Measurements from ENCODE around the gene HPS6. TPM values are rescaled to one million over a fixed set of nuclear protein-coding genes. Genes with fewer than 3 reads are reported as not detected.

The HPS6 gene
- polyA plus RNA-seq, 2 of the 4 experiments (the other 2 are of a cell fraction), result 5.6 to 15.3 TPM

DNA sequence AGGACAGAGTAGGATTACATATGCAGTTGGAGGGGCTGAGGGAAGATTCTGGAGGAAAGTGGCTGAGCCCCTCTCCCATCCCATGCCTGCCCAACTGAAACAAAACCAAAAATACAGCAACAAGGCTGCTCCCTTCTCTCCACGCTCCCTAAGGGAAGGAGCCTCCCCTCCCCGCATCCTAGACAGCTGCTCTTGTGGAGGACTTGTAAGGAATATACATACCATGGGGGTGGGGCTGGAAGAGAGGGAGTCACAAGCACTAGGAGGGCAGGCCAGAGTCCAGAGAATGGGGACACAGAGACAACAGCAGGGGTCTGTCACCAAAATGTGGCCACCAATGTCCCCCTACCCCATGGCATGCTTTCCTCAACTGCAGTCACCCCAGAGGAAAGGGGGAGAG is 41.8 kb downstream of the HPS6 start:
- ATAC-seq (no peak; a peak in 2 of 6 replicates), DNase-seq (ENCODE audit: low read depth in 1 of 2, low spot score in 1 of 2) (no peak), FAIRE-seq (no peak)
- 93% methylated on average over 2 of the region's 2 CpGs for WGBS (ENCODE audit: missing lambda C conversion rate)
- no peak overlapping the region for H3K4me3 ChIP-seq
- H3K9me3 ChIP-seq, result no peaks in the 10 kb centered on the region
- no peaks in the 10 kb centered on the region for H3K4me1 ChIP-seq
- TF ChIP-seq EHMT2 (IDR thresholded peaks at IDR 0.05; ENCODE audit: low read depth) (no peak), HOXA7 (CRISPR knock-in tag; IDR thresholded peaks at IDR 0.05) (no peak), KDM1A (IDR thresholded peaks at IDR 0.05; ENCODE audit: low read depth) (no peak), MAFK (IDR thresholded peaks at IDR 0.05; ENCODE audit: partially characterized antibody) (no peak), SMC3 (IDR thresholded peaks at IDR 0.05) (no peak), FOSL2 (IDR thresholded peaks at IDR 0.05) (no peak), FOSL2 (CRISPR knock-in tag; IDR thresholded peaks at IDR 0.05) (no peak), KDM5A (IDR thresholded peaks at IDR 0.05) (no peak), CEBPB (IDR thresholded peaks at IDR 0.05) (no peak), NR3C1 (IDR thresholded peaks at IDR 0.05) (no peak), ZSCAN20 (CRISPR knock-in tag; IDR thresholded peaks at IDR 0.05) (no peak)
- TF ChIP-seq, protein P1, sequence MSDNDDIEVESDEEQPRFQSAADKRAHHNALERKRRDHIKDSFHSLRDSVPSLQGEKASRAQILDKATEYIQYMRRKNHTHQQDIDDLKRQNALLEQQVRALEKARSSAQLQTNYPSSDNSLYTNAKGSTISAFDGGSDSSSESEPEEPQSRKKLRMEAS (IDR thresholded peaks at IDR 0.05), result no peak
- ChIA-PET CTCF (interaction anchor here (9.9 kb wide), 1 partner anchor 33 kb away, joined by 64 read pairs; no protein-coding TSS in a partner anchor), POLR2A (no interaction called here)
- H3K27ac ChIP-seq, result no peak overlapping the region
- H3K4me2 ChIP-seq, result no peak overlapping the region

DNA sequence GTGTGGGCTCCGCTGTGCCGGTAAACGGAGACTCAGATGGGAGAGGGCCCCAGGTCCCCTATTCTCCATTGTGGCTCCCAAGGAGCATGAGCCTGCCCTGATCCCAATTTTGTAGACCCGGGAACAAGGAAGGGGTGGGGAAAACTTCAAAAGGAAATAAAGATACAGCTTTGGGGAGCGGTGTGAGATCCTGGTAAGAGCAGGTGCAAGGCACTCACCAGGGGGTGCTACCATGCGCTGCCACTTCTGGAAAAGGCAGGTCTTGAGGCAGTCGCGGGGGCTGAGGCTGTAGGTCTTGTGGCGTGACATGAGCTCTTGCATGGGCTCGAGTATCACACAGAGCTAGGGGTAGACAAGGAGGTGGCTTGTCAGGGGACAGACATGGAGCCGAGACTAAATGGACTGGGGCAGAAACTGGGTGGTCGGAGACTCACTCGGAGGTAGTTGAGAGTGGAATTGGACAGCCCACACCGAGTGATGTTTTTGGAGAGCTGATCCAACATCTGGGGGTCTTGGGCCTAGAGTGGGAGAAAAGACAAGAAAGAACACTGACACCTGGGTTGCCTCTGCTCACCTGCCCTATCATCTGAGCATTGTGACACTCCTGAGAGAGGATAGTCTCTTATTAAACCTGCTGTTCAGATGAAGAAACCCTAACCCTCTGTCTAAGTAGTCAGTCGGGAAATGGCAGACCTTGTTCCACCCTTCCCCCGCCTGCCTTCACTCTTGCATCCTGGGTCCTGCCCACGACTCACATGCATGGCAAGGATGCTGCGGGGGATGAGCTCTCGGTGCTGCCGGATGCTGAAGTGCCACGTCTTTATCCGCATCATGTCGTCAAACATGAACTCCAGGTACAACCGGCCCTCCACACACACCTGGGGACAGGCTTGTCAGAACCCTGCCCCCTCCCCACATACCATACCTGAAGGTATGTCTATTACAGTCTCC is 44.3 kb downstream of the HPS6 start:
- DNase-seq (ENCODE audit: low read depth in 1 of 2, low spot score in 1 of 2) (no peak), FAIRE-seq (no peak), ATAC-seq (no peak)
- CTCF ChIA-PET, result interaction anchor here (1.1 to 9.9 kb wide), 6 partner anchors 8 to 220 kb away, joined by 3 to 64 read pairs (median 5); partner anchors contain the start of genes HPS6 and PPRC1
- Histone ChIP-seq H3K9me3 (no peaks in the 10 kb centered on the region), H3K4me1 (peaks cover 18% of the 10 kb centered on the region), H3K4me2 (no peak overlapping the region), H3K4me3 (no peak overlapping the region), H3K27ac (no peak overlapping the region)
- TF ChIP-seq PHF8 (IDR thresholded peaks at IDR 0.05; ENCODE audit: borderline replicate concordance, low read depth) (no peak), ESRRA (IDR thresholded peaks at IDR 0.05; ENCODE audit: borderline replicate concordance, low read length) (no peak), RNF2 (IDR thresholded peaks at IDR 0.05; ENCODE audit: borderline replicate concordance, low read depth) (no peak), ZNF302 (CRISPR knock-in tag; IDR thresholded peaks at IDR 0.05) (no peak), GATA3 (IDR thresholded peaks at IDR 0.05; ENCODE audit: borderline replicate concordance) (no peak), NFE2L2 (conservative IDR thresholded peaks at IDR 0.05; ENCODE audit: low read length) (no peak), CHD2 (IDR thresholded peaks at IDR 0.05; ENCODE audit: low read length, partially characterized antibody) (no peak), CBX8 (IDR thresholded peaks at IDR 0.05) (no peak), CTCF (IDR thresholded peaks at IDR 0.05) (no peak), JUN (IDR thresholded peaks at IDR 0.05) (no peak), RARB (CRISPR knock-in tag; IDR thresholded peaks at IDR 0.05) (no peak), MAFK (IDR thresholded peaks at IDR 0.05; ENCODE audit: partially characterized antibody) (no peak), BHLHE40 (IDR thresholded peaks at IDR 0.05; ENCODE audit: low read depth, low read length) (no peak), HOXA7 (CRISPR knock-in tag; IDR thresholded peaks at IDR 0.05) (no peak), KDM5A (IDR thresholded peaks at IDR 0.05) (no peak), HDAC2 (IDR thresholded peaks at IDR 0.05) (no peak)
- TF ChIP-seq, protein P2, sequence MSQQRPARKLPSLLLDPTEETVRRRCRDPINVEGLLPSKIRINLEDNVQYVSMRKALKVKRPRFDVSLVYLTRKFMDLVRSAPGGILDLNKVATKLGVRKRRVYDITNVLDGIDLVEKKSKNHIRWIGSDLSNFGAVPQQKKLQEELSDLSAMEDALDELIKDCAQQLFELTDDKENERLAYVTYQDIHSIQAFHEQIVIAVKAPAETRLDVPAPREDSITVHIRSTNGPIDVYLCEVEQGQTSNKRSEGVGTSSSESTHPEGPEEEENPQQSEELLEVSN (IDR thresholded peaks at IDR 0.05; ENCODE audit: borderline replicate concordance, low read depth), result no peak
- POLR2A ChIA-PET, result no interaction called here
- WGBS (ENCODE audit: missing lambda C conversion rate), result 90% methylated on average over 24 of the region's 24 CpGs
